HuH-7 (cell line): Measurements from ENCODE around the gene G6PC1.
"Not testable (repeated sequence)": the region's sequence is repeated elsewhere in the genome, so short reads cannot be mapped to it uniquely, and the experiment has no call there.

ENCODE experiments used
- DNase-seq: peaks from one replicate; pipeline ENCODE4 v3.0.0; 2011; ENCODE audit warnings: low spot score

G6PC1 gene

GRCh38 chr17:42900460-42901331 lies at the start of gene G6PC1:
TSS of gene G6PC1 (plus strand) at chr17:42900799. CDS start at chr17:42900877, 78 bp downstream.
- no peak for DNase-seq

- DNase-seq, result no peak
Observed at GRCh38 chr17:42850954-42851353, 49.6 kb upstream of the G6PC1 start, which contains the start of gene AOC3. TSS of gene AOC3 (plus strand) at chr17:42851199. CDS start at chr17:42851344, 145 bp downstream.

GRCh38 chr17:42851371-42852240 lies 49.0 kb upstream of the G6PC1 start:
- not testable (repeated sequence) for DNase-seq

GRCh38 chr17:42852351-42852750 lies 48.2 kb upstream of the G6PC1 start:
- DNase-seq, result no peak

- no peak for DNase-seq
Observed at GRCh38 chr17:42853004-42853403, 47.6 kb upstream of the G6PC1 start.

GRCh38 chr17:42853597-42853967 lies 47.0 kb upstream of the G6PC1 start:
- no peak for DNase-seq

- no peak for DNase-seq
Observed at GRCh38 chr17:42853968-42854790, 46.4 kb upstream of the G6PC1 start.

GRCh38 chr17:42855048-42855596 lies 45.5 kb upstream of the G6PC1 start:
- no peak for DNase-seq

- DNase-seq, result not testable (repeated sequence)
Observed at GRCh38 chr17:42856093-42856492, 44.5 kb upstream of the G6PC1 start.

GRCh38 chr17:42856516-42856915 lies 44.1 kb upstream of the G6PC1 start:
- not testable (repeated sequence) for DNase-seq

GRCh38 chr17:42857389-42857788 lies 43.2 kb upstream of the G6PC1 start:
- no peak for DNase-seq

- peak; percentile 60 for DNase-seq
Observed at GRCh38 chr17:42865638-42866094, 34.9 kb upstream of the G6PC1 start.

- no peak for DNase-seq
Observed at GRCh38 chr17:42866216-42866615, 34.4 kb upstream of the G6PC1 start.

GRCh38 chr17:42866631-42867575 lies 33.7 kb upstream of the G6PC1 start:
- DNase-seq, result no peak

GRCh38 chr17:42867694-42868261 lies 32.8 kb upstream of the G6PC1 start:
- DNase-seq, result not testable (repeated sequence)

GRCh38 chr17:42868338-42868737 lies 32.3 kb upstream of the G6PC1 start:
- no peak for DNase-seq

GRCh38 chr17:42871647-42872046 lies 29.0 kb upstream of the G6PC1 start:
- DNase-seq, result no peak

GRCh38 chr17:42872251-42872965 lies 28.2 kb upstream of the G6PC1 start:
- DNase-seq, result no peak

GRCh38 chr17:42873315-42873714 lies 27.3 kb upstream of the G6PC1 start:
- no peak for DNase-seq
